Keratinocyte (primary cell): ENCODE results near the gene MLF2. TPM values are rescaled to one million over a fixed set of nuclear protein-coding genes. Genes with fewer than 3 reads are reported as not detected.
A peak's percentile ranks its signal among the peaks of the same experiment; 100 is the strongest.

ENCODE experiments used
- DNase-seq: peaks from one replicate; pipeline ENCODE4 v3.0.0-alpha.2; 2011; ENCODE audit warnings: low read depth, missing footprints, low spot score
- FAIRE-seq: peaks from 2 replicates; lab custom pipeline; 2011; peaks lifted over from hg19 to GRCh38; lab: Jason Lieb, UNC
- H2AFZ ChIP-seq: 2 replicates; pipeline ENCODE4 v1.6.0; 2012; ENCODE audit warnings: low read length, control low read depth, inconsistent platforms; ENCODE audit not compliant: control insufficient read depth
- H3K27ac ChIP-seq: 2 replicates; pipeline ENCODE4 v1.5.1; 2011; ENCODE audit warnings: low read length; ENCODE audit not compliant: control insufficient read depth, insufficient read depth
- H3K27me3 ChIP-seq: 3 replicates; pipeline ENCODE4 v1.6.0; 2011; ENCODE audit warnings: low read length; ENCODE audit not compliant: control insufficient read depth, insufficient read depth; ENCODE audit errors: extremely low read depth
- H3K36me3 ChIP-seq, 2 experiments: 2 replicates in 1 of 2; 3 replicates in 1 of 2; pipeline ENCODE4 v1.5.1; 2011; ENCODE audit warnings: low read length in 2 of 2, mild to moderate bottlenecking in 1 of 2; ENCODE audit not compliant: control insufficient read depth in 2 of 2, insufficient read depth in 2 of 2; ENCODE audit errors: extremely low read depth in 1 of 2
- H3K4me1 ChIP-seq: 3 replicates; pipeline ENCODE4 v1.5.1; 2011; ENCODE audit warnings: low read length; ENCODE audit not compliant: control insufficient read depth, insufficient read depth; ENCODE audit errors: extremely low read depth
- H3K4me2 ChIP-seq: 3 replicates; pipeline ENCODE4 v1.6.0; 2011; ENCODE audit warnings: low read depth, low read length; ENCODE audit not compliant: control insufficient read depth, insufficient read depth; ENCODE audit errors: extremely low read depth
- H3K4me3 ChIP-seq, 3 experiments: fragments of 200-600 bp in 1 of 3; sonication (generic) in 1 of 3; 2 replicates in 2 of 3; 3 replicates in 1 of 3; pipeline ENCODE4 v1.5.1; 2011 to 2016; ENCODE audit warnings: low read length in 3 of 3, mild to moderate bottlenecking in 3 of 3, control low read depth in 2 of 3, inconsistent platforms in 1 of 3, low read depth in 1 of 3, mixed read lengths in 1 of 3, mixed run types in 1 of 3, moderate library complexity in 1 of 3; ENCODE audit not compliant: control insufficient read depth in 2 of 3, insufficient read depth in 2 of 3; ENCODE audit errors: extremely low read depth in 1 of 3
- H3K79me2 ChIP-seq: 2 replicates; pipeline ENCODE4 v1.6.0; 2012; ENCODE audit warnings: low read length; ENCODE audit not compliant: control insufficient read depth, insufficient read depth
- H3K9ac ChIP-seq: 3 replicates; pipeline ENCODE4 v1.6.0; 2011; ENCODE audit warnings: low read length; ENCODE audit not compliant: control insufficient read depth, insufficient read depth; ENCODE audit errors: extremely low read depth
- H3K9me1 ChIP-seq: 3 replicates; pipeline ENCODE4 v1.6.0; 2011; ENCODE audit warnings: low read length; ENCODE audit not compliant: control insufficient read depth, insufficient read depth; ENCODE audit errors: extremely low read depth
- H3K9me3 ChIP-seq: 2 replicates; pipeline ENCODE4 v1.5.1; 2012; ENCODE audit warnings: low read depth, low read length; ENCODE audit not compliant: control insufficient read depth
- H4K20me1 ChIP-seq: 3 replicates; pipeline ENCODE4 v1.6.0; 2011; ENCODE audit warnings: low read length; ENCODE audit not compliant: control insufficient read depth, insufficient read depth; ENCODE audit errors: extremely low read depth
- CTCF ChIP-seq, 3 experiments: IDR thresholded peaks in 1 of 3; conservative IDR thresholded peaks in 1 of 3; optimal IDR thresholded peaks in 1 of 3; 2 replicates in 2 of 3; 3 replicates in 1 of 3; pipeline versions ENCODE3 to v1.5.1; 2011; ENCODE audit warnings: low read length in 3 of 3, mild to moderate bottlenecking in 3 of 3, moderate library complexity in 2 of 3, control low read depth in 1 of 3, inconsistent platforms in 1 of 3; ENCODE audit not compliant: insufficient read depth in 2 of 3; ENCODE audit errors: extremely low read depth in 1 of 3
- EZH2 ChIP-seq: IDR thresholded peaks from one replicate; pipeline ENCODE4 v1.6.1; 2012; ENCODE audit warnings: inconsistent platforms, mild to moderate bottlenecking, low read length, moderate library complexity
- dilution Hi-C: fragments of 300-500 bp; cut with MboI; formaldehyde crosslinking; loops from one replicate; pipeline ENCODE4 v1.7.0; 2020; ENCODE audit warnings: low sequenced_read_pairs; ENCODE audit not compliant: extremely low pct_ligation_motif_present
- polyA plus RNA-seq, 5 experiments: library from polyadenylated mRNA; depleted of rRNA in 3 of 5; stranded (reverse) in 3 of 5; stranded (forward) in 1 of 5; unstranded in 1 of 5; fragments of >200 nt; gene quantifications; 1 replicate in 1 of 5; 2 replicates in 3 of 5; 3 replicates in 1 of 5; pipeline versions ENCODE4 v1.2.1 to v1.2.3, GENCODE V29; 2011 to 2012; ENCODE audit warnings: missing spikeins in 2 of 5, low read depth in 1 of 5, low replicate concordance in 1 of 5

Gene MLF2
- polyA plus RNA-seq, 1 donor (not counting 4 experiments of a cell fraction or from before 2014, with no cell fraction given): 317 TPM

- H2AFZ ChIP-seq: peak overlapping the region; percentile 77
- no peaks in the 10 kb centered on the region for H3K9me3 ChIP-seq
- H3K27me3 ChIP-seq: peaks cover 34% of the 10 kb centered on the region
- dilution Hi-C loops: no loop called here
- peak overlapping the region; percentile 62 for H3K9ac ChIP-seq
- no peaks in the 10 kb centered on the region for H4K20me1 ChIP-seq
- H3K4me1 ChIP-seq: peaks cover 8% of the 10 kb centered on the region
- TF ChIP-seq EZH2: no peak
- TF ChIP-seq CTCF (optimal IDR thresholded peaks at IDR 0.05 in 1 of 3, IDR thresholded peaks at IDR 0.05 in 1 of 3, conservative IDR thresholded peaks at IDR 0.05 in 1 of 3; ENCODE audit: extremely low read depth in 1 of 3, insufficient read depth in 2 of 3, low read length in 3 of 3): no peak
- peak overlapping the region in 2 of 3 experiments; percentile 44 to 63 for H3K4me3 ChIP-seq
- H3K36me3 ChIP-seq: no peaks in the 10 kb centered on the region
- no peak overlapping the region for H3K27ac ChIP-seq
- FAIRE-seq (no peak), DNase-seq (no peak)
- no peaks in the 10 kb centered on the region for H3K9me1 ChIP-seq
- H3K4me2 ChIP-seq: peak overlapping the region; percentile 92
- no peaks in the 10 kb centered on the region for H3K79me2 ChIP-seq
Measured at GRCh38 chr12:6778217-6778573, 25.3 kb upstream of the MLF2 start.

GRCh38 chr12:6777386-6777785, 24.4 kb upstream of the MLF2 start:
- Histone ChIP-seq H3K9me1 (no peaks in the 10 kb centered on the region), H4K20me1 (no peaks in the 10 kb centered on the region), H3K4me3 (no peak overlapping the region), H3K9me3 (no peaks in the 10 kb centered on the region), H3K4me1 (peaks cover 8% of the 10 kb centered on the region), H3K27me3 (peaks cover 35% of the 10 kb centered on the region), H3K27ac (no peak overlapping the region), H3K79me2 (no peaks in the 10 kb centered on the region), H3K4me2 (no peak overlapping the region), H3K9ac (no peak overlapping the region), H3K36me3 (no peaks in the 10 kb centered on the region), H2AFZ (no peak overlapping the region)
- DNase-seq (no peak), FAIRE-seq (no peak)
- no peak for TF ChIP-seq EZH2
- TF ChIP-seq CTCF (optimal IDR thresholded peaks at IDR 0.05 in 1 of 3, IDR thresholded peaks at IDR 0.05 in 1 of 3, conservative IDR thresholded peaks at IDR 0.05 in 1 of 3; ENCODE audit: extremely low read depth in 1 of 3, insufficient read depth in 2 of 3, low read length in 3 of 3): no peak
- dilution Hi-C loops: no loop called here
